GM18507 (cell line): ENCODE measurements around the gene TENT4B.
A peak's percentile ranks its signal among the peaks of the same experiment; 100 is the strongest.

ENCODE experiments used
- DNase-seq: peaks from one replicate; pipeline ENCODE4 v3.0.0; 2011; ENCODE audit warnings: low read depth; ENCODE audit not compliant: insufficient read length; ENCODE audit errors: extremely low spot score
- FAIRE-seq: peaks from 2 replicates; lab custom pipeline; 2011; peaks lifted over from hg19 to GRCh38; lab: Jason Lieb, UNC

Gene TENT4B

DNA sequence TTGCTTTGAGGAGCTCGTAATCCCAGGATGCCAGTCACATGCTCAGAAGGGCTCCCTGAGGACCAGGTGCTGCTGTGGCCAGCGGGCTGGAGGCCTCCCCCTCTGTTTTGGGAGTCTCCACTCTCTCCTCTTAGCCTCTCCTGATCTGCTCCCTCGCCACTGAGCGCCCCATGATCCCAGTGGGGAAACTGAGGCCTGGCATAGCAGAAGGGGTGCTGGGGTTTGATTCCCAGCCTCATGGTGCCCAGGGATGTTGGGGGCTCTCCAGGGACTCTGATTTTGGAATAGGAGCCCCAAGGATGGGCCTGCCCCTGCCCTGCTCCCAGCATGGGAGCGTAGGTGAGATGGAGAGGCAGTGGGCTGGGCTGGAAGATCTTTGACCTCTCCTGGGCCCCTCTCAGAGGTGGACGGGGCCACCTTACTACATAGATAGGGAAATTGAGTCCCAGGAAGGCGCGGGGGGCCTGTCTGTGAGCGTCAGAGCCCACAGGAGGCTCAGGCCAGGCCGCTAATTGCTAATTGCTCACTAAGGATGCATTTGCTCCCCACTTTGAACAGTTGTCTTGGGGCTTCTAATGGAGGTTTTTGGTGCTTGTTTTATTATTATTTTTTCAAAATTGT, 112.7 kb downstream of the TENT4B start:
- no peak for FAIRE-seq

GRCh38 chr16:50266337-50267091, 113.4 kb downstream of the TENT4B start, which contains the start of gene ADCY7:
ADCY7 (plus strand) TSS chr16:50266551; CDS start chr16:50288180, 21,629 bp downstream.
- peak; percentile 58 for DNase-seq
- peak; percentile 90 for FAIRE-seq

More for the DNA sequence above, 112.7 kb downstream of the TENT4B start:
- no peak for DNase-seq

DNA sequence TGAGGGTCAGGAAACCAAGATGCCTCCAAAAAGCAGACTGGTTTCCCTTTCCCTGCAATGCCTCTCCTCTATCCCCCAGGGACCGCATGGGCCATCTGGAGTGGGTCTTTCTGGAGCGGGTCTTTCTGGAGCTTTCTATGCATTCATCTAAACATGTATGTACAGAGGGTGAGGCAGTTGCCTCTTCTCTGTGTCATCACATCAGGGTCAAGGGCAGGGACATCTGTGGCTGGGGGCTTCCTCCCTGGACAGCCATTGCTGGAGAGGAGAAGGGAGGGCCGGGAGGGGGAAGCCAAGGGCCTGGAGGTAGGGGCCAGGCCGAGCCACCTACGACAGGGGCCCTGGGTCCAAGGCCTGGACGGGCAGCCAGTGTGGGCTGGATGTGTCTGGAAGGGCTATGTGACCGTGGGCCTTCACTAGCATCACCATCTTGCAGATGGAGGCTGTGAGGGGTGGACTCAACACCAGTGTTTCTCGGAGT, 114.1 kb downstream of the TENT4B start:
- no peak for DNase-seq

DNA sequence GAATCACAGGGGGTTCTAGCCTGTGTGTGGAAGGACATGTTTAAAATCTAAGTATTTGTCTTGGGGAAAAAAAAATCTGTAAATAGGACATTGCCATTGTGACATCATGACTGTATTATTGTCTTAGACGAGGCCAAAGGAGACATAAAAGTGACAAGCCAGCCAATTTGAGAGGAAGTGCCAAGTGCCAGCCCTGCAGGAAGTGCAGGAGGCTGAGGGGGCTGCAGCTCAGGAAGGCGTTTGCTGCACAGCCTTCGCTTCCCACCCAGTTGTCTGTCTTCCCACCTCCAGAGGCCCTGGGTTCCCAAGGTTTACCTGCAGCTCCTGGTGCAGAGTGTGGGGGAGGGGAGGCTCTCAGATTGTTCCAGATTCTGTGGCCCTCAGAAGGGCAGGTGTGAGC, 114.5 kb downstream of the TENT4B start:
- DNase-seq = no peak
- FAIRE-seq = no peak

More for the DNA sequence above, 114.1 kb downstream of the TENT4B start:
- FAIRE-seq = no peak

DNA sequence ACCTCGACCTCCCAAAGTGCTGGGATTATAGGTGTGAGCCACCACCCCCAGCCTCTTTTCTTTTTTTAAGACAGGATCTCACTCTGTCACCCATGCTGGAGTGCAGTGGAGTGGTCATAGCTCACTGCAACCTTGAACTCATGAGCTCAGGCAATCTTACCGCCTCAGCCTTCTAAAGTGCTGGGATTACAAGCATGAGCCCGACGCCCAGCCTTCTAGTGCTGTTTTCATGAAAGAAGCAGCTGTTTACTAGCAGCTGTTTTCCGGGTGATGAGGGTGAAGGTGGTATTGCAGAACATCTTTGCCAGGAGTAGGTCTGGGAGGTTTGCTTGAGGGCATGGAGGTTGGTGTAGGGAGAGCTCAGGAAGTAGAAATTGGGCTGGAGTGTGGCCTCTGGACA, 115.2 kb downstream of the TENT4B start:
- FAIRE-seq (no peak), DNase-seq (no peak)

DNA sequence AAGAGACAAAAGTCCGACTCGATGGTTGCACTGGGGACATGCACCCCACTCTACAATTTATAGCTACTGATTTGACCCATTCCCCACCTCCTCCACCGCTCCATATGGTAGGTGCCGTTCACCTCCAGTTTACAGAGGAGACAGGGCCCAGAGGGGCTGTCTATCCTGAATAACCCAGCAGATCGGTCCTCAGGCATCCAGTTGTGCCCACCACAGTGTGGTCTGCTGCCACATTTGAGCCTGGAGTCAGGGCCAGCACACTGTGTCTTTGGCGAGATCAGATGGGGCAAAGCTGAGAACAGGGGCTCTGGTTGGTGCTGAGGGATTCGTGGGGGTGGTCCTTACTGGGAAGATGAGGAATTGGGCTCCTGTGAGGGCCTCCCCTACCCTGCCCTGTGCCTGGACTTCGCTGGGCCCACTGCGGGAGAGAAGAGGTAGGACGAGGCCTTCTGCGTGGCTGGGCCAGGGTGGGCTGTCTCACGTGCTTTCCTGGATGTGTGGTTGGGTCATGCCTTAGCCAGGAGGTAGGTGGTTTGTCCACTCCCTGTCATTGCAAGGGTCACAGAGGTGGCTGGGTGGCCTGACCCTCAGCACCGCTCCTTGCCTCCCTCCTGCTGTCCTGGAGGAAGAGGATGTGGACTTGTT, 116.1 kb downstream of the TENT4B start:
- no peak for FAIRE-seq

DNA sequence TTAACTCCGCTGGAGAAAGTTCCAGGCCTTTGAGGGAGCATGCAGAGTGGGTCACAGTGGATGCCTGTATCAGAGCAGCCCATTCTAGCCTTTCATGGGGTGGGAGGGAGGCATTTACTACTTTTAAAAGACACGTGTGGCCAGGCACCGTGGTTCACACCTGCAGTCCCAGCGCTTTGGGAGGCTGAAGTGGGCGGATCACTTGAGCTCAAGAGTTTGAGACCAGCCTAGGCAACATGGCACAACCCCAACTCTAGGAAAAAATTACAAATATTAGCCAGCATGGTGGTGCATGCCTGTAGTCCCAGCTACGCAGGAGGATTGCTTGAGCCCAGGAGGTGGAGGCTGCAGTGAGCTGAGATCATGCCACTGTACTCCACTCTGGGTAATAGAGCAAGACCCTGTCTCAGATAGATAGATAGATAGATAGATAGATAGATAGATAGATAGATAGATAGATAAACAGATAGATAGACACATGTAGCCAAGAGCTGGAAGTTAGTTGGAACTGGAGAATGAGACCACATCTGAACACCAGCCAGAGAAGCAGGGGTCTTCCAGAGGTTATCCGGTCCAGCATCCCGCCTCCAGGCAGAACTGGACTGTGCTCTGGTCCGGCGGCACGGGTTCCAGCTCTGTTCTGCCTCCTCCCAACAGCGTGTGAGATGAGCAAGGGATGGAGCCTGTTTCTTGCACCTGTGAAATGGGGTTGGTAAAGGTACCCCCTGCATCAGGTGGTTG, 116.8 kb downstream of the TENT4B start:
- DNase-seq (no peak), FAIRE-seq (no peak)

More for the DNA sequence above, 116.1 kb downstream of the TENT4B start:
- no peak for DNase-seq

DNA sequence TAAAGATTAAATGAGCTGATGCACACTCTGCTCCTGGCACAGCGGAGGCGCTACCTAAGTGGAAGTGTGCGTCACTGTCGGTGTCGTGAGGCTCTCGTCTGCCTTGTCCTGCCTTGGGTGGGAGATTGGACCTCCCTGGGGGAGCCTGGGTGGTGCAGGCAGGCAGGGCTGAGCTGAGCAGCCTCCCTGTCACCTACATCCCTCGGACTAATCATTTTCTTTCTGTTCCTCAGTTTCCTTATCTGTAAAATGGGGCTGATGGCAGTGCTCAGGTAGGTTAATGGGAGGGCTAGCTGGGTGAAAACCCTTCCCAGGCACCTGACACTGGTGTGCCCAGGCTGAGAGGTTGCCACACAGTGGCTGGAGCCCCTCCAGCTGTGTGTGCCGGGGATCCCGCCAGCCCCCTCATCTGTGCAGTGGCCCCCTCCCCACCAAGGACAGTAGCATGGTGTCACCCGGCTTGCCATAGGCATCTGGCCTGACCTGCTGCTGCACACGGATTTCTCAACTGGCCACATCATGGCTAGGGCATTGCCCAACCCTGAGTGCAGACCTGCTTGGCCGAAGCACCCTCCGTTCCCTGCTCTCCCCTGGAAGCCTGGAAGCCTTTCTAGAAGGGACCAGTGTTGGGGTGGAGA, 117.5 kb downstream of the TENT4B start:
- DNase-seq (no peak), FAIRE-seq (no peak)

- DNase-seq (no peak), FAIRE-seq (no peak)
These were observed 118.3 kb downstream of the TENT4B start for GRCh38 chr16:50271148-50272041.

DNA sequence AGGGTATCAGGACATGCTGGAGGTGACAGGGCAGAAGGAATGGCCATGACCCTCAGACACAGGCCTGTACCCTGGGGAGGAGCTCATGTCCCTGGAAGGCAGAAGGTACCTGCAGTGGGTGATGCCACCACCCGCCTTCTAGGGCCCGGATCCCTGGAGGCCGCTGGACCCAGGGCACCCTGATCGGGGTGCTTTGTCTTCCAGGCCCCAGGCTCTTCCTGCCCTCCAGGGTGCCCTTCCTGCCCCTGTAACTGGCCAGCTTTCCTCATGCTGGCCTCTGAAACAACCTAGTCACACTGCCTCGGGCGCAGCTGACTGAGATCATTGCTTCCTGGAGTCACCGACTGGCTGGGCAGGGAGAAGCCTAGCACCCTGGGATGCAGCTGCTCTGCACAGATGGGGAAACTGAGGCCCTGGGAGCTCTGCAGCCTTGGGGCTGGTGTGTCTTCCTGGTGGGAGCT, 119.0 kb downstream of the TENT4B start:
- DNase-seq (no peak), FAIRE-seq (no peak)

- no peak for FAIRE-seq
- DNase-seq = no peak
These were observed 119.7 kb downstream of the TENT4B start for GRCh38 chr16:50272687-50273381.

DNA sequence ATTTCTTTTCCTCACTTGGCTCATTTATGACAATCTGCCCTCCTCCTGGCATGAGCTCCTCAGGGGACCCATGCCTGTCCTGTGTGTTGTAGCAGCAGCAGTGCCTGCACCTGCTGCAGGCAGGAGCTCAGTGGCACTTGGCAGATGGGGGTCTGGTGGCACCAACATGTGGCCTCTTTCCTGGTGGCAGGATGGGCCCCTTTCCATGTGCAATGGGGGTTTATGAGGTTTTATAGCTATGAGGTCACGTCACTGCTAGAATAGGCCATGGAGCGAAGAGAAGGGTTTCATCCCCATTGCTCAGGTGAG, 120.2 kb downstream of the TENT4B start:
- DNase-seq = no peak
- no peak for FAIRE-seq

GRCh38 chr16:50273888-50274325, 120.8 kb downstream of the TENT4B start:
- peak; percentile 69 for DNase-seq
- FAIRE-seq = peak; percentile 91

DNA sequence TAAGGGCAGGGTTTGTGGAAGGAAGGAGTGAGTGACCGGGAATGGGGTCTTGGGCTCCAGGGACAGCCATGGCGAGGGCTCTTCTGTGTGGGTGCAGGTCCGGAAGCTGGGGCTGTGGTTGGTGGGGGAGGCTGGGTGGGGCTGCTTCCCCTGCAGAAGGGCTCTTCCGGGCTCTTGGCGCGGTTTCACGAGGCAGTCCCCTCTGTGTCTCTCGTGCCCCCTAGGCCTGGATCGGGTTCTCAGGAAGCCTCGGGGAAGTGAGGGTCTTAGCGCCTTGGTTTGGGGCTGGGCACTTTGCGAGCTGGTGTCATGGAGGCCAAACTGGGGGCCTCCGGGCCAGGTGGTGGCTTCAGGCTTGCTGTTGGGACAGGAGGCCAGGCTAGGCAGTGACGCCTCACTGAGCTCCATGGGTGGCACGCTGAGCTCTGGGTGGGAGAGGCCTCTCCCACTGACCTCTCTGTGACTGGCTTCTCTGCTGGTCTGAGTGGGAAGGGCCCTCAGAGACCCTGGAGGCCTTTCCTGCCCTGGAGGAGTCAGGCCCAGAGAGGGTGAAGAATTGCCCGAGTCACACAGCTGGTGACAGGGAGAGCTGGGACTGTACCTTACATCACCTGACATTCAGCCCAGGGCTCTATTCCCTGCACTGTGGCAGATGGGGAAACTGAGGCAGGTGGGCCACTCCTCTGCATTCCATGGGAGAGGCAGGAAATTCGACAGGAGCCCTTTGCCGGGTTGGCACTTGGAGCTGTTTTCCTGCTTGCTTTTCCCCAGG, 121.4 kb downstream of the TENT4B start:
- FAIRE-seq (no peak), DNase-seq (peak; percentile 55)

GRCh38 chr16:50275098-50275415, 122.0 kb downstream of the TENT4B start:
- FAIRE-seq (peak; percentile 5), DNase-seq (no peak)

DNA sequence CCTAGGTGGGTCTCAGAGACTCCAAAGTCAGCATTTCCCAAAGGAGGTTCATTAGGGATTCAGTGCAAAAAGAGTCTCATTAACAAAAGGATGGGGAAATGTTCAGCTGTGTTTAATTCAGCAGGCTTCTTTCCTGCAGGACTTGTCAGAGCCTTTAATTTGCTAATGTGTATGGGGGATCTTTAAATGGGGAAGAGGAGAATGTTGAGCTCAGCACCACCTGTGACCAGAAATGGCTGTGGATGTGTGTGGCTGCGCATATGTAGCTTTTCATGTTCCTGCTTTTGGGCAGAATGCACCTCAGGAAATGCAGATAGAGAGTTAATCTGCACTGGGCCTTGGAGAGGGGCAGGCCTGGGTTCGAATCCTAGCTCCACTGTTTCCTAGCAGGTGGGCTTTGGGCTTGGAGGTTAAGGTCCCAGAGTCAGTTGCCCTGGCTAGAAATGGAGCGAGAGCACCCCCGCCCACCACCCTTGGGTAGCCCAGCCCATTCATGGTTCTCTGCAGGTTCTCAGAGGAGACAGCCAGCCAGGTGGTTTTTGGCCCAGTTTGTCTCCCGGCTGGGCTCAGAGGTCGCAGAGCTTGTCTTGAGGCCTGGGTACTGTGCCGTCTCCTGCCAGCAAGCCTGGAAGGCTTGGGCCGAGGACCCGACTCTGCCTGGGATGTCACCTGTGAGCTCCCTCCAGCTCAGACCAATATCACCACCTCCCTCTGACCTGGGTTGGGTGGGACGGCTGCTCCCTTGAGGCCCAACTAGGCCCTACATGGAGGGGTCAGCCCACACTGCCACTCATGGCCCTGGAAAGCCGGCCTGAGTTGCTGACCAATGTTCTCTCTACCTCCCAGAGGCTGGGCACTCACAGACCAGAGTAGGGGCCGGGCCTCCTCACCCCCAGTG, 122.6 kb downstream of the TENT4B start:
- no peak for DNase-seq
- peak; percentile 21 for FAIRE-seq
